ENCODE data around the gene USP24.
A peak's percentile ranks its signal among the peaks of the same experiment; 100 is the strongest.

USP24 gene

GRCh38 chr1:55214212-55214933 is 791 bp downstream of the USP24 start:
- peaks cover 78% of the 10 kb centered on the region for H3K4me1 Mint-ChIP-seq
- peak; percentile 70 for DNase-seq
- H3K27ac Mint-ChIP-seq = peak overlapping the region; percentile 96
- H3K9me3 Mint-ChIP-seq = no peaks in the 10 kb centered on the region
- peak overlapping the region; percentile 90 for H3K4me3 Mint-ChIP-seq
- peaks cover under 1% of the 10 kb centered on the region for H3K36me3 Mint-ChIP-seq (ENCODE audit: low read depth)
- TF ChIP-seq CTCF (IDR thresholded peaks at IDR 0.05) = no peak
- no peaks in the 10 kb centered on the region for H3K27me3 Mint-ChIP-seq (ENCODE audit: low read depth, poor library complexity)

- peak; percentile 27 for DNase-seq
- H3K36me3 Mint-ChIP-seq (ENCODE audit: low read depth) = peaks cover 5% of the 10 kb centered on the region
Observed at GRCh38 chr1:55213885-55214211, 1.3 kb downstream of the USP24 start.

GRCh38 chr1:55213151-55213884 is 1.8 kb downstream of the USP24 start:
- H3K27ac Mint-ChIP-seq = peak overlapping the region; percentile 96
- peaks cover 81% of the 10 kb centered on the region for H3K4me1 Mint-ChIP-seq
- no peaks in the 10 kb centered on the region for H3K27me3 Mint-ChIP-seq (ENCODE audit: low read depth, poor library complexity)
- H3K9me3 Mint-ChIP-seq = no peaks in the 10 kb centered on the region
- peak overlapping the region; percentile 90 for H3K4me3 Mint-ChIP-seq
- H3K36me3 Mint-ChIP-seq (ENCODE audit: low read depth) = peaks cover 5% of the 10 kb centered on the region
- DNase-seq = no peak
- no peak for TF ChIP-seq CTCF (IDR thresholded peaks at IDR 0.05)

More at GRCh38 chr1:55213885-55214211, 1.3 kb downstream of the USP24 start:
- Mint-ChIP-seq H3K9me3 (no peaks in the 10 kb centered on the region), H3K27me3 (ENCODE audit: low read depth, poor library complexity) (no peaks in the 10 kb centered on the region), H3K4me3 (peak overlapping the region; percentile 90), H3K4me1 (peaks cover 82% of the 10 kb centered on the region), H3K27ac (peak overlapping the region; percentile 96)
- no peak for TF ChIP-seq CTCF (IDR thresholded peaks at IDR 0.05)

GRCh38 chr1:55212349-55213150 is 2.6 kb downstream of the USP24 start:
- no peaks in the 10 kb centered on the region for H3K9me3 Mint-ChIP-seq
- H3K4me1 Mint-ChIP-seq = peaks cover 73% of the 10 kb centered on the region
- H3K36me3 Mint-ChIP-seq (ENCODE audit: low read depth) = peaks cover 5% of the 10 kb centered on the region
- peak overlapping the region; percentile 90 for H3K4me3 Mint-ChIP-seq
- H3K27ac Mint-ChIP-seq = peak overlapping the region; percentile 16
- DNase-seq = no peak
- no peak for TF ChIP-seq CTCF (IDR thresholded peaks at IDR 0.05)
- no peaks in the 10 kb centered on the region for H3K27me3 Mint-ChIP-seq (ENCODE audit: low read depth, poor library complexity)

GRCh38 chr1:55211863-55212262 is 3.3 kb downstream of the USP24 start:
- H3K36me3 Mint-ChIP-seq (ENCODE audit: low read depth) = peaks cover 5% of the 10 kb centered on the region
- no peak for DNase-seq
- no peak for TF ChIP-seq CTCF (IDR thresholded peaks at IDR 0.05)
- peak overlapping the region; percentile 91 for H3K27ac Mint-ChIP-seq
- peak overlapping the region; percentile 90 for H3K4me3 Mint-ChIP-seq
- no peaks in the 10 kb centered on the region for H3K27me3 Mint-ChIP-seq (ENCODE audit: low read depth, poor library complexity)
- no peaks in the 10 kb centered on the region for H3K9me3 Mint-ChIP-seq
- H3K4me1 Mint-ChIP-seq = peaks cover 68% of the 10 kb centered on the region

All from nephron progenitor cell (in vitro differentiated cells).